ENCODE data around the gene APOC3. TPM values are rescaled to one million over a fixed set of nuclear protein-coding genes. Genes with fewer than 3 reads are reported as not detected.

Gene APOC3
- total RNA-seq, 1 experiment from 2014 or later: 2.5 TPM

GRCh38 chr11:116821050-116821918 lies 8.4 kb upstream of the APOC3 start:
- no peaks in the 10 kb centered on the region for H3K9me3 Mint-ChIP-seq
- no peaks in the 10 kb centered on the region for H3K4me1 Mint-ChIP-seq
- no peaks in the 10 kb centered on the region for H3K36me3 Mint-ChIP-seq
- H3K27ac Mint-ChIP-seq: no peak overlapping the region
- POLR2A ChIA-PET: interaction anchor here (1.1 kb wide), 1 partner anchor 276 kb away, joined by 3 read pairs; no protein-coding TSS in a partner anchor
- ATAC-seq (no peak), DNase-seq (ENCODE audit: low spot score) (no peak)
- no peak for TF ChIP-seq TEAD4 (CRISPR knock-in tag; IDR thresholded peaks at IDR 0.05)
- no peak for TF ChIP-seq JAZF1 (CRISPR knock-in tag; IDR thresholded peaks at IDR 0.05)
- no peak for TF ChIP-seq TP53 (CRISPR knock-in tag; IDR thresholded peaks at IDR 0.05)
- no peak for TF ChIP-seq ETV6 (CRISPR knock-in tag; IDR thresholded peaks at IDR 0.05)
- no peaks in the 10 kb centered on the region for H3K27me3 Mint-ChIP-seq (ENCODE audit: low read depth)
- H3K4me3 Mint-ChIP-seq: no peak overlapping the region
- CTCF ChIA-PET: interaction anchor here (0.9 to 3.8 kb wide), 4 partner anchors 15 to 317 kb away, joined by 3 to 21 read pairs (median 12); partner anchors contain the start of gene APOA5

- Mint-ChIP-seq H3K4me1 (no peaks in the 10 kb centered on the region), H3K4me3 (no peak overlapping the region), H3K9me3 (no peaks in the 10 kb centered on the region), H3K27me3 (ENCODE audit: low read depth) (no peaks in the 10 kb centered on the region), H3K27ac (no peak overlapping the region), H3K36me3 (no peaks in the 10 kb centered on the region)
- POLR2A ChIA-PET: no interaction called here
- ATAC-seq: no peak
- TF ChIP-seq E2F5 (CRISPR knock-in tag; IDR thresholded peaks at IDR 0.05): no peak
- TF ChIP-seq ARID4B (CRISPR knock-in tag; IDR thresholded peaks at IDR 0.05; ENCODE audit: borderline replicate concordance): no peak
- TF ChIP-seq ELF4 (CRISPR knock-in tag; IDR thresholded peaks at IDR 0.05; ENCODE audit: low read depth): no peak
- TF ChIP-seq MXD4 (CRISPR knock-in tag; IDR thresholded peaks at IDR 0.05; ENCODE audit: borderline replicate concordance): no peak
- no peak for TF ChIP-seq ZNF317 (CRISPR knock-in tag; IDR thresholded peaks at IDR 0.05; ENCODE audit: borderline replicate concordance, low read depth)
- TF ChIP-seq HMGXB4 (CRISPR knock-in tag; IDR thresholded peaks at IDR 0.05): no peak
- no peak for TF ChIP-seq CREM (CRISPR knock-in tag; IDR thresholded peaks at IDR 0.05)
- TF ChIP-seq MYBL2 (CRISPR knock-in tag; IDR thresholded peaks at IDR 0.05): no peak
- DNase-seq (ENCODE audit: low spot score): no peak
- CTCF ChIA-PET: interaction anchor here (0.7 to 2.4 kb wide), 4 partner anchors 14 to 607 kb away, joined by 3 to 17 read pairs (median 10); partner anchors contain the start of gene APOA5
These were observed 7.1 kb upstream of the APOC3 start for GRCh38 chr11:116822575-116822974.

All from WTC11 (cell line).